ENCODE measurements around the gene TENM4.

Gene TENM4

DNA sequence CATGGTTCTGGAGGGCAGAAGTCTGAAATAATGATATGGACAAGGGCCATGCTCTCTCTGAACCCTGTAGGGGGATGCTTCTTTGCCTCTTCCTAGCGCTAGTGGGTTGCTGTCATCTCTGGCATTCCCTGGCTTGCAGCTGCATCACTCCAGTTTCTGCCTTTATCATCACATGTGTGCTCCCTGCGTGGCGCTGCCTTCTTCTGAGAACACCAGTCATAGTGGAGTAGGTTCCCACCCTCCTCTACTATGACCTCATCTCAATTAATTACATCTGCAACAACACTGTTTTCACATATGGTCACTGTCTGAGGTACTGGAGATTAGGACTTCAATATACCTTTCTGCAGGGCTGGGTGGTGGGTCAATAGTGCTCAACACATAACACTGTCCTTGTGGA is 463.8 kb downstream of the TENM4 start:
- H3K9me3 ChIP-seq (ENCODE audit: control insufficient read depth, insufficient read depth, low read length): no peaks in the 10 kb centered on the region
- no peaks in the 10 kb centered on the region for H3F3A ChIP-seq (ENCODE audit: control insufficient read depth, insufficient read depth)
- H3K9me2 ChIP-seq (replicated peaks; ENCODE audit: control insufficient read depth, low read length): no peaks in the 10 kb centered on the region
- no peaks in the 10 kb centered on the region for H4K20me1 ChIP-seq (ENCODE audit: control insufficient read depth, insufficient read depth, low read depth, low read length)
- H3K36me3 ChIP-seq (ENCODE audit: control insufficient read depth, low read length): no peaks in the 10 kb centered on the region
- H3K79me2 ChIP-seq (ENCODE audit: control insufficient read depth, low read length): no peaks in the 10 kb centered on the region
- TF ChIP-seq, protein P1, sequence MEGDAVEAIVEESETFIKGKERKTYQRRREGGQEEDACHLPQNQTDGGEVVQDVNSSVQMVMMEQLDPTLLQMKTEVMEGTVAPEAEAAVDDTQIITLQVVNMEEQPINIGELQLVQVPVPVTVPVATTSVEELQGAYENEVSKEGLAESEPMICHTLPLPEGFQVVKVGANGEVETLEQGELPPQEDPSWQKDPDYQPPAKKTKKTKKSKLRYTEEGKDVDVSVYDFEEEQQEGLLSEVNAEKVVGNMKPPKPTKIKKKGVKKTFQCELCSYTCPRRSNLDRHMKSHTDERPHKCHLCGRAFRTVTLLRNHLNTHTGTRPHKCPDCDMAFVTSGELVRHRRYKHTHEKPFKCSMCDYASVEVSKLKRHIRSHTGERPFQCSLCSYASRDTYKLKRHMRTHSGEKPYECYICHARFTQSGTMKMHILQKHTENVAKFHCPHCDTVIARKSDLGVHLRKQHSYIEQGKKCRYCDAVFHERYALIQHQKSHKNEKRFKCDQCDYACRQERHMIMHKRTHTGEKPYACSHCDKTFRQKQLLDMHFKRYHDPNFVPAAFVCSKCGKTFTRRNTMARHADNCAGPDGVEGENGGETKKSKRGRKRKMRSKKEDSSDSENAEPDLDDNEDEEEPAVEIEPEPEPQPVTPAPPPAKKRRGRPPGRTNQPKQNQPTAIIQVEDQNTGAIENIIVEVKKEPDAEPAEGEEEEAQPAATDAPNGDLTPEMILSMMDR (IDR thresholded peaks at IDR 0.05; ENCODE audit: low read depth, low read length, poor library complexity, severe bottlenecking): no peak
- H3K4me2 ChIP-seq (ENCODE audit: low read length): no peak overlapping the region
- H3K27ac ChIP-seq (ENCODE audit: low read depth, low read length): no peak overlapping the region
- H3K27me3 ChIP-seq (ENCODE audit: control insufficient read depth, low read length): no peaks in the 10 kb centered on the region
- H3K4me1 ChIP-seq (ENCODE audit: control insufficient read depth, low read length): no peaks in the 10 kb centered on the region
- H3K4me3 ChIP-seq (ENCODE audit: low read length): no peak overlapping the region

DNA sequence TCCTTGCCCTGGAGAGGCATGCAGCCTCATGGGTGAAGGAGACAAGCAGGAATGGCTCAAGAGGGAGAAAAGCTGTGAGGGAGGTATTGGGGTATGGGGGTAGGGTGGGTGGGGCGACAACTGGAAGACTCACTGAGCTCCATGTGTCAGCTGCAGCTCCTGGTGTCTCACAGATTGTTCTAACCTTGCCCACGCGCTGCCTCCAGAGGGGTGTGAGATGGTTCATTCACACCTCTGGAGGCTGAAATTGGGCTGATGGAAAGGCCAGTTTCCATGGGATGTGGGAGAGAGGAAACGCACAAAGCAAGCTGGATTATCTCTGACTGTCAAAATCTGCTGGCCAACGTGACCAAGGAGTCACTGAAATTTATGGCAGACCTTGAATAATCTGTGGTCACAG is 465.7 kb downstream of the TENM4 start:
- Histone ChIP-seq H3K27me3 (ENCODE audit: control insufficient read depth, low read length) (no peaks in the 10 kb centered on the region), H3K9me3 (ENCODE audit: control insufficient read depth, insufficient read depth, low read length) (no peaks in the 10 kb centered on the region), H3K9me2 (replicated peaks; ENCODE audit: control insufficient read depth, low read length) (no peaks in the 10 kb centered on the region), H3K79me2 (ENCODE audit: control insufficient read depth, low read length) (no peaks in the 10 kb centered on the region), H3K4me3 (ENCODE audit: low read length) (no peak overlapping the region), H3K4me2 (ENCODE audit: low read length) (no peak overlapping the region), H3F3A (ENCODE audit: control insufficient read depth, insufficient read depth) (no peaks in the 10 kb centered on the region), H3K4me1 (ENCODE audit: control insufficient read depth, low read length) (no peaks in the 10 kb centered on the region), H3K27ac (ENCODE audit: low read depth, low read length) (no peak overlapping the region), H3K36me3 (ENCODE audit: control insufficient read depth, low read length) (no peaks in the 10 kb centered on the region), H4K20me1 (ENCODE audit: control insufficient read depth, insufficient read depth, low read depth, low read length) (no peaks in the 10 kb centered on the region)
- TF ChIP-seq, protein P1 (IDR thresholded peaks at IDR 0.05; ENCODE audit: low read depth, low read length, poor library complexity, severe bottlenecking): no peak
- TF ChIP-seq EZH2phosphoT487 (IDR thresholded peaks at IDR 0.05; ENCODE audit: borderline replicate concordance, low read length): no peak

DNA sequence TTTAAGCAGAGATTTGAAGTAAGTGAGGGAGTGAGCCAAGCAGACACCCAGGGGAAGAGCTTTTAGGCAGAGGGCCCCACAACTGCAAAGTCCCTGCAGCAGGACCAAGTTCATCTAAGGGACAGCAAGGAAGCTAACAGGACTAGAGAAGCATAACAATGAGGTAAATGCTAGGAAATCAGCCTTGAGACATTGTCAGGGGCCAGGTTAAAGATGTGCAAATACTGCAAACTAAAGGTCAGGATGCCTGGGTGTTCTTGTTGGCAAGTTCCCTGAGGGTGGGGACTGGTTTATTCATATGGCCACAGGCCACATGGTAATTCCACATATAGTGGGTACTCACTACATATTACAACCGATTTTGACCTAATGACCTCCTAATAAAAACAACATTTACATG is 467.0 kb downstream of the TENM4 start:
- no peaks in the 10 kb centered on the region for H3K27me3 ChIP-seq (ENCODE audit: control insufficient read depth, low read length)
- H3K27ac ChIP-seq (ENCODE audit: low read depth, low read length): no peak overlapping the region
- H3K9me3 ChIP-seq (ENCODE audit: control insufficient read depth, insufficient read depth, low read length): no peaks in the 10 kb centered on the region
- no peaks in the 10 kb centered on the region for H3F3A ChIP-seq (ENCODE audit: control insufficient read depth, insufficient read depth)
- H3K4me2 ChIP-seq (ENCODE audit: low read length): no peak overlapping the region
- no peaks in the 10 kb centered on the region for H3K79me2 ChIP-seq (ENCODE audit: control insufficient read depth, low read length)
- H3K36me3 ChIP-seq (ENCODE audit: control insufficient read depth, low read length): no peaks in the 10 kb centered on the region
- no peaks in the 10 kb centered on the region for H4K20me1 ChIP-seq (ENCODE audit: control insufficient read depth, insufficient read depth, low read depth, low read length)
- no peaks in the 10 kb centered on the region for H3K4me1 ChIP-seq (ENCODE audit: control insufficient read depth, low read length)
- no peak for TF ChIP-seq EZH2phosphoT487 (IDR thresholded peaks at IDR 0.05; ENCODE audit: borderline replicate concordance, low read length)
- TF ChIP-seq, protein P1 (IDR thresholded peaks at IDR 0.05; ENCODE audit: low read depth, low read length, poor library complexity, severe bottlenecking): no peak
- no peak overlapping the region for H3K4me3 ChIP-seq (ENCODE audit: low read length)
- H3K9me2 ChIP-seq (replicated peaks; ENCODE audit: control insufficient read depth, low read length): no peaks in the 10 kb centered on the region

DNA sequence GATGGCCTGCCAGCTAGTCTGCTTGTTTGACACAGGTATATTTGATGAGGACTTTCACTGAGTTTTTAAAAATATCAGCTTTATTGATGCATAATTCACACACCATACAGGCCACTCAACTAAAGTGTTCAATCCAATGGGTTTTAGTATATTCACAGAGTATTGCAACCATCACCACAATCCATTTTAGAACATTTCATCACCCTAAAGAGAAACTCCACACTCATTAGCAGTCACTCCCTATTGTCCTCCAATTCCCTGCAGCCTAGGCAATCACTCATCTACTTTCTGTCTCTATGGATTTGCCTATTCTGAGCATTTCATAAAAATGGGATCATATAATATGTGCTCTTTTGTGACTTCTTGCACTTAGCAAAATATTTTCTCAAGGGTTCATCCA is 468.2 kb downstream of the TENM4 start:
- no peak for TF ChIP-seq EZH2phosphoT487 (IDR thresholded peaks at IDR 0.05; ENCODE audit: borderline replicate concordance, low read length)
- TF ChIP-seq, protein P1 (IDR thresholded peaks at IDR 0.05; ENCODE audit: low read depth, low read length, poor library complexity, severe bottlenecking): no peak
- no peaks in the 10 kb centered on the region for H4K20me1 ChIP-seq (ENCODE audit: control insufficient read depth, insufficient read depth, low read depth, low read length)
- H3K9me2 ChIP-seq (replicated peaks; ENCODE audit: control insufficient read depth, low read length): no peaks in the 10 kb centered on the region
- no peaks in the 10 kb centered on the region for H3K4me1 ChIP-seq (ENCODE audit: control insufficient read depth, low read length)
- no peaks in the 10 kb centered on the region for H3K36me3 ChIP-seq (ENCODE audit: control insufficient read depth, low read length)
- H3K79me2 ChIP-seq (ENCODE audit: control insufficient read depth, low read length): no peaks in the 10 kb centered on the region
- no peak overlapping the region for H3K4me2 ChIP-seq (ENCODE audit: low read length)
- no peaks in the 10 kb centered on the region for H3K27me3 ChIP-seq (ENCODE audit: control insufficient read depth, low read length)
- no peaks in the 10 kb centered on the region for H3F3A ChIP-seq (ENCODE audit: control insufficient read depth, insufficient read depth)
- no peaks in the 10 kb centered on the region for H3K9me3 ChIP-seq (ENCODE audit: control insufficient read depth, insufficient read depth, low read length)
- no peak overlapping the region for H3K27ac ChIP-seq (ENCODE audit: low read depth, low read length)
- no peak overlapping the region for H3K4me3 ChIP-seq (ENCODE audit: low read length)

Measured in DOHH2 (cell line).